Endometrium (tissue), 2 donors: ENCODE data around the gene KCNT1.

Experiments
- FAIRE-seq: peaks from 2 replicates; lab custom pipeline; 2012; peaks lifted over from hg19 to GRCh38; lab: Jason Lieb, UNC
- donor health status: control.
- donor health status: control.

The KCNT1 gene

DNA sequence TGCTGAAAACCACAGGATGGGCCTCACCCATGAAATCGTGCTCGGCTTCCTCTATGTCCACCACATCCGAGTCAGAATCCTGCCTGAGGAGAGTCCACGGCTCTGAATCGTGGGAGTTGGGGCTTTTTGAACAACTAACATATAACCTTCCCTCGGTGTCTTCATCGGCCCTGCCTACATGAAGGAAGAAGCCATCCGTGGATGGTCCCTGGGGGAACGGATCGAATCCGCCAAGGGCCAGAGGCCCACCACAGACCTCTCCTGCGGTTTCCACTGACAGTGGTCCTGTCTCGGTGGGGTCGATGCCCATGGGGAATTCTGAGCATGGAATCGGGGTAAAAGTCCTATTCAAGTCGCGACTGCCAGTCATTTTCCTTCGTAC lies 120.4 kb downstream of the KCNT1 start:
- no peak for FAIRE-seq

DNA sequence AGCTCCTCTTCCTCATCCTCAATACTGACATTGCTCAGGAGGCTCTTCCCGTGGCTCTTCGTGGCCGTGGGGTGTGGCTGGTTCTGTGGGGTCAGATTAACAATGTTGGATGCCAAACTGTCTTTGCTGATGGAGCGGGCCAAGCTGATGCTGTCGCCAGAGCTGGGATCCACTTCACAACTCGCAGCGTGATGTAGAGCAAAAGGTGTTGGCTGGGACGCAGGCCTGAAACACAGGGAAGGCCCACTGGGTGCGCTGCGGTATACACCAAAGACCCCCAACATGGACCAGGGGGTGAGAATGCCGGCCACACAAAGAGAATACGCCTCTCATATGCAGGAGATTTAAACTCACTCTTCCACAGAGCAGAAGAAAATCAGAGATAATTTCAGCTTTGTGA lies 121.1 kb downstream of the KCNT1 start:
- no peak for FAIRE-seq

- FAIRE-seq: no peak
Measured at GRCh38 chr9:135825435-135826187, 123.6 kb downstream of the KCNT1 start.

- no peak for FAIRE-seq
Measured at GRCh38 chr9:135826188-135826545, 124.2 kb downstream of the KCNT1 start.

GRCh38 chr9:135827301-135827700 lies 125.3 kb downstream of the KCNT1 start:
- no peak for FAIRE-seq

DNA sequence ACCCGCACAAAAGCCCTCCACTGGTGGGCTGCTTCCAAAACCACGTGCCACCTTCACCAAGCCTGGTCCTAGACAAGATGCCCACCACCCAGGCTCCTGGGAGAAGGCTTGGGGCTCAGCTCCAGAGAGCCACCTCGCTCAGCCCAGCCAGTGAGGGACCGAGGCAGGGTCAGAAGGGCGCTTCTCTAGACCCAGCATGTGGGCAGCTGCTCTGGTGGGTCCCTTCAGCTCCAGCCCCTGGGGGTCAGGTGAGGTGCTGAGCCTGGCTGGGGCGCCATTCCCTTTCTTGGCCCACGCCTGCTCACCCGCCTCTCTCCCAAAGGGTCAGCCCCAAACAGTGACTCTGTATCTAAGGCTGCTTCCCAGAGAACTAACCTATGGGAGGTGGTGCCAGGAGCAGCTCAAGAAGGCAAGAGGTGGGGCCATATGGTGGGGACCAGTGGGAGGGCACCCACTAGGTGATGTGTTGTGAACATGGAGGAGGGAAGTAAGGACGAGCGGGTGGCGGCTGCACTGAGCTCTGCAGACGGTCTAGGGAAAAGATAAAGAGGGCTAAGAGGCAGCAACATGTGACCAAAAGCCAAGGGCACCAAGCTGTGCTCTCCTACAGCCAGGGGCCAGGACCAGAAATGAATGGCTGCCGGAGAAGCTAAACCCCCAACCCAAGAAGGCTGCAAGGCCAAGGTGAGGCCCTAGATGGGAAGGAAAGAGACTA lies 126.0 kb downstream of the KCNT1 start:
- no peak for FAIRE-seq

- no peak for FAIRE-seq
Measured at GRCh38 chr9:135828656-135829055, 126.7 kb downstream of the KCNT1 start.

DNA sequence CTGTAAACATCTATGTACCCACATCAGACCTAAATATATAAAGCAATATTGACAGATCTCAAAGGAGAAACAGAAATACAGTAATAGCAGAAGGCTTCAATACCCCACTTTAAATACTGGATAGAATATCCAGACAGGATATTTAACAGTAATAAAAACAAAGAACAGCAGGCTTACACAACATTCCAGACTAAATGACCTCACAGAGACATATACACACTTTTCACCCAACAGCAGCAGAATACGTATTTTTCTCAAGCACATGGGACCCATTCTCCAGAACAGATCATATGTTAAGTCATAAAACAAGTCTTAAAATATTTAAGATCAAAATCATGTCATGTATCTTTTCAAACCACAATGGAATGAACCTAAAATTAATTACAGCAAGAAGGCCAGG lies 128.5 kb downstream of the KCNT1 start:
- FAIRE-seq: no peak

DNA sequence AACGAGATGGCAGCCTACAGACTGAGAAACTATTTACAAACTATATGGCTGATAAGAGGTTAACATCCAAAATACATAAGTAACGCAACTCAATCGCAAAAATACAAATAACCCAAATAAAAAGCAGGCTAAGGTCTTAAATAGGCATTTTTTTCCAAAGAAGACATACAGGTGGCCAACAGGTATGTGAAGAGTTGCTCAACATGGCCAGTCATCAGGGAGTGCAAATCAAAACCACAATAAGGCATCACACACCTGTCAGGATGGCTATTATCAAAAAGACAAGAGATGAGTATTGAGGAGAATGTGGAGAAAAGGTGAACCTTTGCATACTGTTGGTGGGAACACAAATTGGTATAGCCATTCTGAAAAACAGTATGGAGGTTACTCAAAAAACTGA lies 131.9 kb downstream of the KCNT1 start:
- no peak for FAIRE-seq

- no peak for FAIRE-seq
Measured at GRCh38 chr9:135835131-135835530, 133.1 kb downstream of the KCNT1 start.

DNA sequence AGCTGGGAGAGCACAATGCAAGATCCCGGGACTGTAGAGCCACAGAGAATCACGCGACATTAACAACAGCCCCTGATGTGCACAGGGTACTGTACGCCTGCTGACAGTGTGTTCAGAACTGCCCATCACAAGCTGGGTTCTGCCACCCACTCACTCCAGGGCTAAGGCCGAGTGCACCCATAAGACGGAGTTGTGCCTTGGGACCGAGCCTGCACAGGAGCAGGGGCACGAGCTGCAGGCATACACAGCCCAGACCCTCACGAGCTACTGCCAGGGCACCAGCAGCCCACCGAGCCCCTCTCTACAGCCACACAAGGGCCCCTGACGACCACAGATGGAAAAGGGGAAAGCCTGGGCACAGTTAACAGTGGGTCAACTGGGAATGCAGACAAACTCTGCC lies 137.5 kb downstream of the KCNT1 start:
- no peak for FAIRE-seq

- FAIRE-seq: no peak
Measured at GRCh38 chr9:135840107-135840506, 138.1 kb downstream of the KCNT1 start.

DNA sequence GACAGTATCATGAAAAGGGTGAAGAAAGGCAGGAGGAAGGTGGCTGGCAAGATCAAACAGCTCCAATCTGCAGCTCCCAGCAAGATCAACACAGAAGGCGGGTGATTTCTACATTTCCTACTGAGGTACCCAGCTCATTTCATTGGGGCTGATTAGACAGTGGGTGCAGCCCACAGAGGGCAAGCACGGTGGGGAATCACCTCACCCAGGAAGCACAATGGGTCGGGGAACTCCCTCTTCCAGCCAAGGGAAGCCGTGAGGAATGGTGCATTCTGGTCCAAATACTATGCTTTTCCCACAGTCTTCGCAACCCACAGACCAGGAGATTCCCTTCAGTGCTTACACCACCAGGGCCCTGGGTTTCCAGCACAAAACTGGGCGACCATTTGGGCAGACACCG lies 138.6 kb downstream of the KCNT1 start:
- no peak for FAIRE-seq
